Fibroblast of villous mesenchyme (primary cell): ENCODE measurements around the gene CCT3. TPM values are rescaled to one million over a fixed set of nuclear protein-coding genes. Genes with fewer than 3 reads are reported as not detected.

Experiments used
- DNase-seq: peaks from one replicate; pipeline ENCODE4 v3.0.0-alpha.2; 2010; ENCODE audit warnings: low read depth
- H3K4me3 ChIP-seq: 2 replicates; pipeline ENCODE4 v1.5.1; 2011; ENCODE audit warnings: low read depth, mild to moderate bottlenecking, low read length
- total RNA-seq: library from RNA; depleted of rRNA; stranded (reverse); fragments of >200 nt; gene quantifications from 2 replicates; pipeline ENCODE4 v1.2.3, GENCODE V29; 2012
- TF ChIP-seq, protein P1 (sequence below): IDR thresholded peaks from 2 replicates; pipeline ENCODE4 v1.5.1; 2012; ENCODE audit warnings: low read depth, mild to moderate bottlenecking, low read length; ENCODE audit not compliant: insufficient read depth

The CCT3 gene
- total RNA-seq, 1 donor = 431 TPM

DNA sequence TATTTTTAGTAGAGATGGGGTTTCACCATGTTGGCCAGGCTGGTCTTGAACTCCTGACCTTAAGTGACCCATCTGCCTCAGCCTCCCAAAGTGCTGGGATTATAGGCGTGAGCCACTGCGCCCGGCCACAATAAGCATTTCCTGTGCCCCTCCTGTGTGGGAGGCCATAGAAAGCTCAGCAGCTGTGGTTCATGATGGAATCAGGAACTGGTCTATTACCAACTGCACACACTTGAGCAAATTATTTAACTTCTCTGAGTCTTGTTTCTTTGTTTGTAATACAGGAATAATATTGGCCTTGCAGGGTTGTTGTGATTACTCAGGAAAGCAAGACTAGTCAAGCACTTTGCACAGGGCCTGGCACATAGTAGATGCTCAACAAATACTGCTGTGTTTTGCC lies 45.9 kb upstream of the CCT3 start:
- H3K4me3 ChIP-seq = no peak overlapping the region
- TF ChIP-seq, protein P1, sequence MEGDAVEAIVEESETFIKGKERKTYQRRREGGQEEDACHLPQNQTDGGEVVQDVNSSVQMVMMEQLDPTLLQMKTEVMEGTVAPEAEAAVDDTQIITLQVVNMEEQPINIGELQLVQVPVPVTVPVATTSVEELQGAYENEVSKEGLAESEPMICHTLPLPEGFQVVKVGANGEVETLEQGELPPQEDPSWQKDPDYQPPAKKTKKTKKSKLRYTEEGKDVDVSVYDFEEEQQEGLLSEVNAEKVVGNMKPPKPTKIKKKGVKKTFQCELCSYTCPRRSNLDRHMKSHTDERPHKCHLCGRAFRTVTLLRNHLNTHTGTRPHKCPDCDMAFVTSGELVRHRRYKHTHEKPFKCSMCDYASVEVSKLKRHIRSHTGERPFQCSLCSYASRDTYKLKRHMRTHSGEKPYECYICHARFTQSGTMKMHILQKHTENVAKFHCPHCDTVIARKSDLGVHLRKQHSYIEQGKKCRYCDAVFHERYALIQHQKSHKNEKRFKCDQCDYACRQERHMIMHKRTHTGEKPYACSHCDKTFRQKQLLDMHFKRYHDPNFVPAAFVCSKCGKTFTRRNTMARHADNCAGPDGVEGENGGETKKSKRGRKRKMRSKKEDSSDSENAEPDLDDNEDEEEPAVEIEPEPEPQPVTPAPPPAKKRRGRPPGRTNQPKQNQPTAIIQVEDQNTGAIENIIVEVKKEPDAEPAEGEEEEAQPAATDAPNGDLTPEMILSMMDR = no peak
- no peak for DNase-seq

DNA sequence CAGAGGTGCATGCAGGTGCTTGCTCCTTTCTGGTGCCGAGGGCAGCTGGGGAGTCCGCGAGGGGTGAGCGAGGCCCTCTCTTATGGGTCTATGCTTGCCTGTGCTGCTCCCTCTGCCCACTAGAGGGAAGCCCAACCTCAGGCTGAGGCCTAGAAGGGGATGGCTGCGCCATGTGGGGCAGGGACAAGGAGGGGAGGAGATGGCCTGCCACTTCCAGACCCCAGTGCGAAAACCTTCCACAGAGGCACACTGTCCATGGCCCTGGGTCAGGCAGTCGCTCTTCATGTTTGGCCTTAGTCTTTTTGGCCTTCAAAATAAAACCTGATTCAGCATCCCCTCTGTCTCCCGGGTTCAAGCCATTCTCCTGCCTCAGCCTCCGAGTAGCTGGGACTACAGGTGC lies 44.9 kb upstream of the CCT3 start:
- TF ChIP-seq, protein P1 = peak; percentile 90
- no peak overlapping the region for H3K4me3 ChIP-seq

DNA sequence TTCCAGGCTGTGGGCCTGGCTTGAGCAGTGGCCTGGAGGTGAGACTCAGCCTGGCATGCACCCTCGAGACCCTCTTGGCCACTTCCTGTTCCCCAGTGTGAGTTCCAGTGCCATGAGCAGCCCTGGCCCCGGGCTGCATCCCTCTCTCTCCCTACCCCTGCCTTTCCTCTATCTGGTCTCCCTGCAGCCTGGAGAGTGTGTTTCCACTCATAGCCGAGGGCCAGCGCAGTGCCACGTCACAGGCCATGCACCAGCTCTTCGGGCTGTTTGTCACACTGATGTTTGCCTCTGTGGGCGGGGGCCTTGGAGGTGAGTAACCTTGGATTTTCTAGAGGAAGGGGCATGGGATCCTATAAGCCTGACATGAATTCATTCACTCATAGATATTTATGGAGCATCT lies 44.5 kb upstream of the CCT3 start:
- TF ChIP-seq, protein P1 = no peak
- DNase-seq = no peak

More for the DNA sequence above, 44.9 kb upstream of the CCT3 start:
- DNase-seq = peak; percentile 42

DNA sequence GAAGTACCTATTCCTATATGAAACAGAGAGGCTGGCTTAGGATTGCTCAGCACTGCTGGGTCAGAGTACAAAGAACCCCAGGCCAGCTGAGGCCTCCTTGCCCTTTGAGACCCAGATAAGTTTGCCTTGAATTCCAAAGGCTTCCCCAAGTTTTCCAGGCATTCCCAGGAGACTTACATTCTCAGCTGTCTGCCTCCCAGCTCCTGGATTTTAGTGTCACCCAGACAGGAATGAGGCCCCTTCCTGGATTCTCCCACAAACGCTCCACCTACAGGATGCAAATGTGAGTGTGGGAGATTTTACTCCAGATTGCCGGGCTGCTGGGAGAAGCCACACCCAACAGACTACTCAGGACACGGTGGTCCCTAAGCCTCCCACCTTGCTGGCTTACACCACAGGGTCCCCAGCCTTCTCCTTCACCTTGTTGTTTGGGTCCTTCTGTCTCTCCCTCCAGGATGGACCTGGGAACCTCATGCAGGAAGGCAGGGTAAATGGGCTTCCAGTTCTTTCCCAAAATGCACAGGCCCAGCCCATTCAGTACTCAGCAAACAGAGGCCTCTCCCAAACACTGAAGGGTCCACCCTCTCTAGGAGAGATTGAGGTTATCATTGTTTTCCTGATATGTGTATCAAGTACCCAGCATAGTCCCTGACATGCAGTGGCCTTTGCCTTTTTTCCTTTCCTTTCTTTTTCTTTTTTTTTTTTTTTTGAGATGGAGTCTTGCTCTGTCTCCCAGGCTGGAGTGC lies 41.5 kb upstream of the CCT3 start:
- H3K4me3 ChIP-seq = no peak overlapping the region
- DNase-seq = peak; percentile 29
- TF ChIP-seq, protein P1 = peak; percentile 18

More for the DNA sequence above, 44.5 kb upstream of the CCT3 start:
- no peak overlapping the region for H3K4me3 ChIP-seq

DNA sequence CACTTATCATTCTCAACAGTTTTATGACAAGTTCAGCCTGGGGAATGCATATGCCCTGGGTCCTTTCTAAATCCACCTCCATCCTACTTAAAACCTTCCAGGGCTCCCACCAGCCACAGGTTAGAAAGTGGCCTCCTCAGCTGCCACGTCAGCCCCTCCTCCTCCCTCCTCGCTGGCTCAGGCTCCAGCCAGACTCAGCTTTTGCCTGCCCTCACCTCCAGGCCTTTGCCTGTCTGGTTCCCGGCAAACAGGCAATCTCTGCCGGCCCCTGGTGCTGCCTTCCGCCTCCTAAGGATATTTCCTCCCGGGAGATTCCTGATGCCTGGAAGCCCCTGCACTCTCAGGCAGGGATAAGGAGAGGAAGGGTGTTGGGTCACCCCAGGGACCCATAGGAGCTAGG lies 40.5 kb upstream of the CCT3 start:
- DNase-seq = no peak
- TF ChIP-seq, protein P1 = no peak
- H3K4me3 ChIP-seq = no peak overlapping the region

DNA sequence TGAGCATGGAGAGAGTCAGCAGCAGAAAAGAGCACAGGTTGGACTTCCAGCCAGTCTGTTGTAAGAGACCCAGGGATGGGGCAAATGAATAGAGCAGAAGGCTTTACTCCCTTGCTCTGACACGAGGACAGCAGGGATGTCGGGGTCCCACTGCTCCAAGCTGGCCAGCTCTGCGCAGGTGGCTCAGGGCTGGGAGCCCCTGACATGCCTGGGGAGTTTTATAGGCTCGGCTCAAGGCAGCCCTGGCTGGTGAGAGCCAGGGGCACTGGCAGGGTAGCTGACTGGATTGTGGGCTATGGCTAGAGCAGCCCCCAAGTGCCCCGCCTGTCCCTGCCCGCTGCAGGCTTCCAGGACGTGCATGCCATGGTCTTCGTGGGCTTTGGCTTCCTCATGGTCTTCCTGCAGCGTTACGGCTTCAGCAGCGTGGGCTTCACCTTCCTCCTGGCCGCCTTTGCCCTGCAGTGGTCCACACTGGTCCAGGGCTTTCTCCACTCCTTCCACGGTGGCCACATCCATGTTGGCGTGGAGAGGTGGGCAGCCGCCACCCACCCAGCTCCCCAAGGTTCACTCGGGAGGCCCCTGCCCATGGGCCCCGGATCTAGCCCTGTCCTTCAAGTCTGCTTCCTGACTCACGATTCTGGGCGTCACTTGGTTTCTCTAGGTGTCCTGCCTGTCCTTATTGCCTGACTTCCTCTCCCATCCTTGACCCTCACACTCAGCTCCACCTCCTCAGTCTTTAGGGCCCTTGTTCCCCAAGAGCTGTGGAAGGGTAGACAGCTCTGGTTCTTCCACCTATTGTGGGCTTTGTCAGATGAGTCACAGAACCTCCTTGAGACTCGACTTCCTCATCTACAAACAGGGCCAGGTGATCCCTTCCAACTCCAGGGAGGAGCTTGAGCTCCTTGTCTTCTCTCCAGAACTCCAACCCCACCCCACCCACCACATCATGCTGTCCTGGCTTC lies 39.1 kb upstream of the CCT3 start:
- no peak overlapping the region for H3K4me3 ChIP-seq
- TF ChIP-seq, protein P1 = no peak
- no peak for DNase-seq
